ENCODE data around the gene UBE2E2.

The UBE2E2 gene

DNA sequence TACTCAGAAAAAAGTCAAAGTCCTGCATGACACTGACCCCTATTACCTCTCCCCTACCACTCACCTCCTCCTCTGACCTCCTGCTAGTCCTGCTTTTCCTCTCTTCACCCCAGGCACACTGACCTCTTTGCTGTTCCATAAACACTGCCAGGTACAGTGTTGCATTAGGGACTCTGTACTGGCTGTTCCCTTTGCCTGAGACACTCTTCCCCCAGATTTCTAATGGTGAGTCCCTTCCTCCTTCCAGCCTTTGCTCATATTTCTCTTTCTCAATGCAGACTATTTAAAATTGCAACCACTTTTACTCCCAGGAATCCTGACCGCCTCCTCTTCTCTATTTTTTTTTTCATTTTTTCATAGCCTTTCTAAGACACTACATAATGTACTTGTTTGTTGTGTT is 36.3 kb upstream of the UBE2E2 start:
- ChIA-PET POLR2A (no interaction called here), CTCF (no interaction called here)
- Histone ChIP-seq H3K4me3 (ENCODE audit: low read depth, low read length) (no peak overlapping the region), H3K9me3 (ENCODE audit: control insufficient read depth, insufficient read depth, low read depth, low read length) (no peaks in the 10 kb centered on the region), H3K27ac (ENCODE audit: extremely low read depth, low read depth, low read length) (no peak overlapping the region), H3K4me1 (ENCODE audit: control insufficient read depth, insufficient read depth, low read length) (no peaks in the 10 kb centered on the region), H3K36me3 (ENCODE audit: control insufficient read depth in 2 of 2, insufficient read depth in 1 of 2, low read length in 2 of 2) (no peaks in the 10 kb centered on the region)
- TF ChIP-seq ZNF341 (tag by site-specific recombination; IDR thresholded peaks at IDR 0.05; ENCODE audit: low read depth) (peak; percentile 30; the same call in 1 of the 2 replicates), ZNF324 (tag by site-specific recombination; IDR thresholded peaks at IDR 0.05) (no peak)

DNA sequence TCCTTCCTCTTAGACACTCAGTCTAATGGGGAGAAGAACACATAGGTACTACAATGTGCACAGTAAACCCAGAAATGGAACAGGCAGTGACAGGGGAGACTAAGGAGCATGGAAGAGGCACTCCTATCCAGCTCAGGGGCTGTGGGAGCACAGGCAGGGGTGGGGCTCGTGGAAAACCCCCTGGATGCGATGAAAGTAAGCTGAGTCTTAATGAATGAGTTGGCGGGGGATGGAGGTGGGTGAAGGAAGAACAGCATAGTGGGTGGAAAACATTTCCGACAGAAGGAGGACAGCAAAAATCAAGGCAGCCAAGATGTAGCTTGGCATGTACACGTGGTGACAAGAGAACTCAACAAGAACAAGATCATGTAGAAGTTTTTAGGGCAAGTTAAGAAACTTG is 33.6 kb upstream of the UBE2E2 start:
- TF ChIP-seq ZNF555 (tag by site-specific recombination; conservative IDR thresholded peaks at IDR 0.05), result no peak
- TF ChIP-seq ZNF423 (tag by site-specific recombination; IDR thresholded peaks at IDR 0.05), result no peak
- TF ChIP-seq, protein P1, sequence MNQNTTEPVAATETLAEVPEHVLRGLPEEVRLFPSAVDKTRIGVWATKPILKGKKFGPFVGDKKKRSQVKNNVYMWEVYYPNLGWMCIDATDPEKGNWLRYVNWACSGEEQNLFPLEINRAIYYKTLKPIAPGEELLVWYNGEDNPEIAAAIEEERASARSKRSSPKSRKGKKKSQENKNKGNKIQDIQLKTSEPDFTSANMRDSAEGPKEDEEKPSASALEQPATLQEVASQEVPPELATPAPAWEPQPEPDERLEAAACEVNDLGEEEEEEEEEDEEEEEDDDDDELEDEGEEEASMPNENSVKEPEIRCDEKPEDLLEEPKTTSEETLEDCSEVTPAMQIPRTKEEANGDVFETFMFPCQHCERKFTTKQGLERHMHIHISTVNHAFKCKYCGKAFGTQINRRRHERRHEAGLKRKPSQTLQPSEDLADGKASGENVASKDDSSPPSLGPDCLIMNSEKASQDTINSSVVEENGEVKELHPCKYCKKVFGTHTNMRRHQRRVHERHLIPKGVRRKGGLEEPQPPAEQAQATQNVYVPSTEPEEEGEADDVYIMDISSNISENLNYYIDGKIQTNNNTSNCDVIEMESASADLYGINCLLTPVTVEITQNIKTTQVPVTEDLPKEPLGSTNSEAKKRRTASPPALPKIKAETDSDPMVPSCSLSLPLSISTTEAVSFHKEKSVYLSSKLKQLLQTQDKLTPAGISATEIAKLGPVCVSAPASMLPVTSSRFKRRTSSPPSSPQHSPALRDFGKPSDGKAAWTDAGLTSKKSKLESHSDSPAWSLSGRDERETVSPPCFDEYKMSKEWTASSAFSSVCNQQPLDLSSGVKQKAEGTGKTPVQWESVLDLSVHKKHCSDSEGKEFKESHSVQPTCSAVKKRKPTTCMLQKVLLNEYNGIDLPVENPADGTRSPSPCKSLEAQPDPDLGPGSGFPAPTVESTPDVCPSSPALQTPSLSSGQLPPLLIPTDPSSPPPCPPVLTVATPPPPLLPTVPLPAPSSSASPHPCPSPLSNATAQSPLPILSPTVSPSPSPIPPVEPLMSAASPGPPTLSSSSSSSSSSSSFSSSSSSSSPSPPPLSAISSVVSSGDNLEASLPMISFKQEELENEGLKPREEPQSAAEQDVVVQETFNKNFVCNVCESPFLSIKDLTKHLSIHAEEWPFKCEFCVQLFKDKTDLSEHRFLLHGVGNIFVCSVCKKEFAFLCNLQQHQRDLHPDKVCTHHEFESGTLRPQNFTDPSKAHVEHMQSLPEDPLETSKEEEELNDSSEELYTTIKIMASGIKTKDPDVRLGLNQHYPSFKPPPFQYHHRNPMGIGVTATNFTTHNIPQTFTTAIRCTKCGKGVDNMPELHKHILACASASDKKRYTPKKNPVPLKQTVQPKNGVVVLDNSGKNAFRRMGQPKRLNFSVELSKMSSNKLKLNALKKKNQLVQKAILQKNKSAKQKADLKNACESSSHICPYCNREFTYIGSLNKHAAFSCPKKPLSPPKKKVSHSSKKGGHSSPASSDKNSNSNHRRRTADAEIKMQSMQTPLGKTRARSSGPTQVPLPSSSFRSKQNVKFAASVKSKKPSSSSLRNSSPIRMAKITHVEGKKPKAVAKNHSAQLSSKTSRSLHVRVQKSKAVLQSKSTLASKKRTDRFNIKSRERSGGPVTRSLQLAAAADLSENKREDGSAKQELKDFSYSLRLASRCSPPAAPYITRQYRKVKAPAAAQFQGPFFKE (tag by site-specific recombination; IDR thresholded peaks at IDR 0.05; ENCODE audit: borderline replicate concordance), result no peak
- TF ChIP-seq ZNF184 (tag by site-specific recombination; IDR thresholded peaks at IDR 0.05), result no peak
- TF ChIP-seq ZNF366 (tag by site-specific recombination; conservative IDR thresholded peaks at IDR 0.05), result no peak
- TF ChIP-seq KLF1 (tag by site-specific recombination; IDR thresholded peaks at IDR 0.05), result no peak
- TF ChIP-seq ZNF23 (tag by site-specific recombination; IDR thresholded peaks at IDR 0.05; ENCODE audit: borderline replicate concordance), result no peak
- TF ChIP-seq EGR2 (tag by site-specific recombination; IDR thresholded peaks at IDR 0.05; ENCODE audit: low read depth), result no peak
- TF ChIP-seq, protein P2, sequence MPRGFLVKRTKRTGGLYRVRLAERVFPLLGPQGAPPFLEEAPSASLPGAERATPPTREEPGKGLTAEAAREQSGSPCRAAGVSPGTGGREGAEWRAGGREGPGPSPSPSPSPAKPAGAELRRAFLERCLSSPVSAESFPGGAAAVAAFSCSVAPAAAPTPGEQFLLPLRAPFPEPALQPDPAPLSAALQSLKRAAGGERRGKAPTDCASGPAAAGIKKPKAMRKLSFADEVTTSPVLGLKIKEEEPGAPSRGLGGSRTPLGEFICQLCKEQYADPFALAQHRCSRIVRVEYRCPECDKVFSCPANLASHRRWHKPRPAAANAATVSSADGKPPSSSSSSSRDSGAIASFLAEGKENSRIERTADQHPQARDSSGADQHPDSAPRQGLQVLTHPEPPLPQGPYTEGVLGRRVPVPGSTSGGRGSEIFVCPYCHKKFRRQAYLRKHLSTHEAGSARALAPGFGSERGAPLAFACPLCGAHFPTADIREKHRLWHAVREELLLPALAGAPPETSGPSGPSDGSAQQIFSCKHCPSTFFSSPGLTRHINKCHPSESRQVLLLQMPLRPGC (tag by site-specific recombination; IDR thresholded peaks at IDR 0.05), result no peak
- no peak for TF ChIP-seq ZNF37A (tag by site-specific recombination; IDR thresholded peaks at IDR 0.05)
- no peak for TF ChIP-seq ZNF660 (tag by site-specific recombination; IDR thresholded peaks at IDR 0.05)

DNA sequence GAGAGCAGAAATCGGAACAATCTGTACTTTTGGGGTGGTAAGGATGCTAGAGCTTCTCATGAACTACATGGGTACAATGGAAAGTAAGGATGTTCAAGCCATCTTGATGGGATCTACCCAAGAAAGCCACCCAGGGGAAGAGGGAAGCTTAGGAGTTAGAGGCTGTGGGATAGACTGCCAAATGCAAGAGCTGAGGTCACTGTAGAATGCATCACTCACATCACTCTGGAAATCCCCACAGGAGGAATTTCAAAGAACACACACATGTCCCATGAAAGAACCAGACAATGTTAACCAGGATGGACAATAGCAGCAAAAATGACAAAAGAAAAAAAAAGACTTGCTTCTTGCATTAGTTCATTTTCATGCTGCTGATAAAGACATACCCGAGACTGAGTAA is 32.8 kb upstream of the UBE2E2 start:
- Histone ChIP-seq H3K4me3 (ENCODE audit: low read depth, low read length) (no peak overlapping the region), H3K9me3 (ENCODE audit: control insufficient read depth, insufficient read depth, low read depth, low read length) (no peaks in the 10 kb centered on the region), H3K36me3 (ENCODE audit: control insufficient read depth in 2 of 2, insufficient read depth in 1 of 2, low read length in 2 of 2) (no peaks in the 10 kb centered on the region), H3K4me1 (ENCODE audit: control insufficient read depth, insufficient read depth, low read length) (no peaks in the 10 kb centered on the region), H3K27ac (ENCODE audit: extremely low read depth, low read depth, low read length) (no peak overlapping the region)
- CTCF ChIA-PET, result no interaction called here
- POLR2A ChIA-PET, result no interaction called here
- TF ChIP-seq ZNF473 (tag by site-specific recombination; IDR thresholded peaks at IDR 0.05) (no peak), ZNF112 (tag by site-specific recombination; IDR thresholded peaks at IDR 0.05) (no peak), MYNN (tag by site-specific recombination; IDR thresholded peaks at IDR 0.05; ENCODE audit: borderline replicate concordance) (no peak)
- TF ChIP-seq, protein P3, sequence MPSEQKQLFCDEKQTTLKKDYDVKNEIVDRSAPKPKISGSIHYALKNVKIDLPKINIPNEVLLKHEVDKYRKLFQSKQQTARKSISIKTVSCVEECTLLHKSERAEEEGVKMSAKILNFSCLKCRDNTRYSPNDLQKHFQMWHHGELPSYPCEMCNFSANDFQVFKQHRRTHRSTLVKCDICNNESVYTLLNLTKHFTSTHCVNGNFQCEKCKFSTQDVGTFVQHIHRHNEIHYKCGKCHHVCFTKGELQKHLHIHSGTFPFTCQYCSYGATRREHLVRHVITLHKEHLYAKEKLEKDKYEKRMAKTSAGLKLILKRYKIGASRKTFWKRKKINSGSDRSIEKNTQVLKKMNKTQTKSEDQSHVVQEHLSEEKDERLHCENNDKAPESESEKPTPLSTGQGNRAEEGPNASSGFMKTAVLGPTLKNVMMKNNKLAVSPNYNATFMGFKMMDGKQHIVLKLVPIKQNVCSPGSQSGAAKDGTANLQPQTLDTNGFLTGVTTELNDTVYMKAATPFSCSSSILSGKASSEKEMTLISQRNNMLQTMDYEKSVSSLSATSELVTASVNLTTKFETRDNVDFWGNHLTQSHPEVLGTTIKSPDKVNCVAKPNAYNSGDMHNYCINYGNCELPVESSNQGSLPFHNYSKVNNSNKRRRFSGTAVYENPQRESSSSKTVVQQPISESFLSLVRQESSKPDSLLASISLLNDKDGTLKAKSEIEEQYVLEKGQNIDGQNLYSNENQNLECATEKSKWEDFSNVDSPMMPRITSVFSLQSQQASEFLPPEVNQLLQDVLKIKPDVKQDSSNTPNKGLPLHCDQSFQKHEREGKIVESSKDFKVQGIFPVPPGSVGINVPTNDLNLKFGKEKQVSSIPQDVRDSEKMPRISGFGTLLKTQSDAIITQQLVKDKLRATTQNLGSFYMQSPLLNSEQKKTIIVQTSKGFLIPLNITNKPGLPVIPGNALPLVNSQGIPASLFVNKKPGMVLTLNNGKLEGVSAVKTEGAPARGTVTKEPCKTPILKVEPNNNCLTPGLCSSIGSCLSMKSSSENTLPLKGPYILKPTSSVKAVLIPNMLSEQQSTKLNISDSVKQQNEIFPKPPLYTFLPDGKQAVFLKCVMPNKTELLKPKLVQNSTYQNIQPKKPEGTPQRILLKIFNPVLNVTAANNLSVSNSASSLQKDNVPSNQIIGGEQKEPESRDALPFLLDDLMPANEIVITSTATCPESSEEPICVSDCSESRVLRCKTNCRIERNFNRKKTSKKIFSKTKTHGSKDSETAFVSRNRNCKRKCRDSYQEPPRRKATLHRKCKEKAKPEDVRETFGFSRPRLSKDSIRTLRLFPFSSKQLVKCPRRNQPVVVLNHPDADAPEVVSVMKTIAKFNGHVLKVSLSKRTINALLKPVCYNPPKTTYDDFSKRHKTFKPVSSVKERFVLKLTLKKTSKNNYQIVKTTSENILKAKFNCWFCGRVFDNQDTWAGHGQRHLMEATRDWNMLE (tag by site-specific recombination; conservative IDR thresholded peaks at IDR 0.05; ENCODE audit: low read depth), result no peak

More for the DNA sequence above, 33.6 kb upstream of the UBE2E2 start:
- no peaks in the 10 kb centered on the region for H3K9me3 ChIP-seq (ENCODE audit: control insufficient read depth, insufficient read depth, low read depth, low read length)
- no peaks in the 10 kb centered on the region for H3K4me1 ChIP-seq (ENCODE audit: control insufficient read depth, insufficient read depth, low read length)
- H3K4me3 ChIP-seq (ENCODE audit: low read depth, low read length), result no peak overlapping the region
- ChIA-PET POLR2A (no interaction called here), CTCF (interaction anchor here (0.5 kb wide), 1 partner anchor 346 kb away, joined by 3 read pairs; no protein-coding TSS in a partner anchor)
- H3K27ac ChIP-seq (ENCODE audit: extremely low read depth, low read depth, low read length), result no peak overlapping the region
- H3K36me3 ChIP-seq (ENCODE audit: control insufficient read depth in 2 of 2, insufficient read depth in 1 of 2, low read length in 2 of 2), result no peaks in the 10 kb centered on the region

Data from HEK293 (cell line).